ELR (cell line): ENCODE data around the gene NIFK.
"Not testable (repeated sequence)": the region's sequence is repeated elsewhere in the genome, so short reads cannot be mapped to it uniquely, and the experiment has no call there.

Experiments used
- DNase-seq: peaks from one replicate; pipeline ENCODE4 v3.0.0-alpha.2; 2015; ENCODE audit warnings: low read depth

The NIFK gene

DNA sequence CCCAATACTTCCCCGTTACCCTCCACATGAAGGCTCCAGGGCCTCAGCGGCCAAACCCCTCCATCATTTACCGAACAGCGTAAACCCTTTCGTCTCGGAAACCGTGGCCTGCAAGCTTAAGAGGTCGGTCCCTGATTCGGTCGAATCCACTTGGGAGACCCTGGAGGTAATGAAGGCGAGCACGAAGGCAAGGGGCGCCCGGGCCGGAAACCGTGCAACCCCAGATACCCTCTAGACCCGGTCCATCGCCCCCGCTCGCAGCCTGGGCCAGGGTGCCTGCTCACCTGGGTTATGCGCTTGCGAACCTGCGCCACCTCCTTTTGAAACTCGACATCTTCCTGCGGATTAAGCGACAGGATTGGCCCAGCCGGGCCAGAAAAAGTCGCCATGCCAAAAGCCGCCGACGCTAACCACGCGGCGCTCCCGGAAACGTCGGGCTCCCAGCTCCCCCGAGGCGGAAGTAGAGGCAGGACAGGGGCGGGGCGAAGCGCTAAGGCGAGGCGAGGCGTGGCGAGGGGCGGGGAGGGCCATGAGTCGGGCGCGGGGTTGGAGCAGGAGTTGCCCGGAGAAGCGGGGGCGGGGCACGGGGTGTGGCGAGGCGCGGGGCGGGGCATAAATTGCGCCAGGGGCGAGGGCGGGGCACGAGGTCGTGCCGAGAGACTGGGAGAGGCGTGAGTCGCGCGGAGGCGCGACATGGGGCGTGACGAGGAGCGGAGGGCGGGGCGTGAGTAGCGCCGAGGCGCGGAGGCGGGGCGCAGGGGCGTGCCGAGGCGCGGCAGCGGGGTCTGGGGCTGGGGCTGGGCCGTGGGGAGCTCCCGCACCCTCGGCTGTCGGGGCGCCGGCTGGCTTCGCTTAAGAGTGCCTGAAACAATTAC is at the start of gene NIFK:
NIFK (minus strand) TSS at position 414 of the 875 bp plus-strand sequence; CDS start at position 389, 25 bp downstream.
- DNase-seq = peak; percentile 99

DNA sequence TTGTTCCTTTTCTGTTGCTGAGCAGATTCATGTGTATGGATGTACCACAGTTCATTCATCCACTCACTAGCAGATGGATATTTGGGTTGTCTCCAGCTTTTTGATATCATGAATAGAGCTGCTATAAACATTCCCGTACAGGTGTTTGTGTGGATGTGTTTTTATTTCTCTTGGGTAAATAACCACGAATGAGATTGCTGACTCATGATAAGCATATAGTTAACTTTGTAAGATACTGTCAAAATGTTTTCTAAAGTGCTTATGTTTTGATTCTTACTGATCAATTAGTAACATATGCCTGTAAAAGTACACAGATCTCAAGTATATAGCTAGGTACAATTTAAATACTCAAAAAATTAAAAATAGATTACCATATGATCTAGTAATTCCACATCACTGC is 46.5 kb upstream of the NIFK start:
- no peak for DNase-seq

DNA sequence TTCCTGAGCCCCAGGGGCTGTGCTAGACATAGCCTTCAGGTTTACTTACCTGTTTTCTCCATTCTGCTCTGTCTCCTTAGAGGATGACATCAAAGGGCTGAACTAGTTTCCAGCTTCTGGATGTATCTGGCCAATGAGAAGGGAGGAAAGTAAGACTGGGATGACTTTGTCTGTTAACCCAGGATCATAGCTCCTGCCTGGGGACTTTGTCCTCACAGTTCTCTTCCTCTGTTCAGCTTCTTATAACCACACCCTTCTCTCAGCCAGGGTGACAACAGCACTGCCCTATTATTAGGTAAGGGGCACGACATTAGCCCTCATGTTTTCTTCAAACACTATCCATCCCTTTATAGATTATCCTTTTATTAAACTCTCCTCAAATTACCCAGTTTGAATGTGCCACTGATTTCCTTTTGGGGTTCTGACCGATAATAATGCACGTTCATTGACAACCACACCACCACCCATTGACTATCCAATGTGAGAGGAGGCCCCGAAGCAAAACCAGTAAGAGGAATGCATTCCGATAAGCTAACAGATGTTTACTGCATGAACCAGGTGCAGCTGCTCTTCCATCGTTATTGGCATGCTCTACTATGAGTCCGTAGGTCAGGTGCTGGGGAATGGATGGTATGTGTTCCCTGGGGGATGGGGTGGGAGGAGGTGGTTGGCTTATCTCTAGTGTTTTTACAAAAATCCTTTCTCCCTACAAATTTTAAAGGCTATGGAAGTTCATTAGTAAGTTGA is 42.2 kb upstream of the NIFK start:
- DNase-seq = no peak

DNA sequence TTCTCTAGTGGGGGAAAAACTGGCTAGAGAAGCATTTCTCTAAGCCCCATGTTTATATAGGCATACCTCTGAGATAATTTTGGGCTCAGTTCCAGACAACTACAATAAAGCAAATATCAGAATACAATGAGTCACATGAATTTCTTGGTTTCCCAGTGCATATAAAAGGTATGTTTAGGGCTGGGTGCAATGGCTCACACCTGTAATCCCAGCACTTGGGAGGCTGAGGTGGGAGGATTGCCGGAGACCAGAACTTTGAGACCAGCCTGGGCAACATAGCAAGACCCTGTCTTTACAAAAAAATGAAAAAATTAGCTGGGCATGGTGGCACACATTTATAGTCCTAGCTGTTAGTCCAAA is 41.0 kb upstream of the NIFK start:
- peak; percentile 40 for DNase-seq

DNA sequence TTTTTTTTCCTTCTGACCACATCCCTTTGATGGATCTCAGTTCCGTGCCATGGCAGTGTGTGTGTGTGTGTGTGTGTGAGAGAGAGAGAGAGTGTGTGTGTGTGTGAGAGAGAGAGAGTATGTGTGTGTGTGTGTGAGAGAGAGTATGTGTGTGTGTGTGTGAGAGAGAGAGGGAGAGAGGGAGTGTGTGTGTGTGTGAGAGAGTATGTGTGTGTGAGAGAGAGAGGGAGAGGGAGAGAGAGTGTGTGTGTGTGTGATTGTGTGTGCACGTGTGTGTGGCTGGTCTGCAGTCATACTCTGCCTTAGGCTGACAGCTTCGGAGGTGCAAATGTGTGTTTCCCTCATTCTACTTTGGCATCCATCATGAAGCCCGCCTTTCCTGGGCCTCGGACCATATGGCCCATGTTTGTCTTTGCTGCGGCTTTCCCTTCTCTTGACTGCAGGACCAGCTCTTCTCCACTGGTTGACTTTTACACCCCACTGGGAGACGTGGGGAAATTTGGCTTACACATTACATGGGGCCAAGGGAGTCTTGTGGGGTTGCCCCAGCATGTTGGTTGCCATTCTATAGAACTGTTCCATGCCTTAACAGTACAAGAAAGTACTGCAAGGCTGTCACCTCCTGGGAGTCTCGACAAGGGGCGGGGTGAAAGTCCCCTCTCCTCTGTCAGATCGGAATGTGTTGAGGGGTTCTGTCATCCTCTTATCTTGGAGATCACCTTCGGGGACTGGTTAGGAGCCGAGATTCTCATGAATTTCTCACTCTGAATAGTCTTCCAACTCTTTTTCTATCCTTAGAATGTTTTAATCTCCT is 40.4 kb upstream of the NIFK start:
- no peak for DNase-seq

DNA sequence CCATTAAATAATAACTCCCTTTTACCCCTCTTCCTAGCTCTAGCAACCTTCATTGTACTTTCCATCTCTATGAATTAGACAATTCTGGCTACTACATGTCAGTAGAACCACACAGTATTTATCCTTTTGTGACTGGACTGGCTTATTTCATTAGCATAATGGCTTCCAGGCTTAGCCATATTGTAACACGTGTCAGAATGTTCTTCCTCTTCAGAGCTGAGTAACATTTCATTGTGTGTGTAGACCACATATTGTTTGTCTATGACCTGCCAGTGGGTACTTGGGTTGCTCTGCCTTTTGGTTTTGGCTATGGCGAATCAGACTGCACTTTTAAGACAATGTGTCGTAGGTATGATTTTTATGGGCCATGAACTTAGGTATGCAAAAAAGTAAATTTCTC is 39.7 kb upstream of the NIFK start:
- DNase-seq = no peak

DNA sequence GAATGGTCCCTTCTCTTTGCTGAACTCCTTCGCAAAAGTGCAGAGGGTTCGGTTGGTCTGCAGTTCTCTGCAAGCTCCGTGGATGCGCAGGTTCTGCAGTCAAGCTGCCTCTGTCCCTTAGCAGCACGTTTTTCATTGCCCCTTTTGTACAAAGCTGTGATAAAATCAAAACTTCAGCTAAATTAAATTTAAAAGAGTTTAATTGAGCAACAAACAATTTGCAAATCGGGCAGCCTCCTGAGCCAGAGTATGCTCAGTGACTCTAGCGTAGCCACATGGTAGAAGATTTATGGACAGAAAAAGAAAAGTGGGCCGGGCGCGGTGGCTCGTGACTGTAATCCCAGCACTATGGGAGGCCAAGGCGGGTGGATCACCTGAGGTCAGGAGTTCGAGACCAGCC is 37.6 kb upstream of the NIFK start:
- no peak for DNase-seq

DNA sequence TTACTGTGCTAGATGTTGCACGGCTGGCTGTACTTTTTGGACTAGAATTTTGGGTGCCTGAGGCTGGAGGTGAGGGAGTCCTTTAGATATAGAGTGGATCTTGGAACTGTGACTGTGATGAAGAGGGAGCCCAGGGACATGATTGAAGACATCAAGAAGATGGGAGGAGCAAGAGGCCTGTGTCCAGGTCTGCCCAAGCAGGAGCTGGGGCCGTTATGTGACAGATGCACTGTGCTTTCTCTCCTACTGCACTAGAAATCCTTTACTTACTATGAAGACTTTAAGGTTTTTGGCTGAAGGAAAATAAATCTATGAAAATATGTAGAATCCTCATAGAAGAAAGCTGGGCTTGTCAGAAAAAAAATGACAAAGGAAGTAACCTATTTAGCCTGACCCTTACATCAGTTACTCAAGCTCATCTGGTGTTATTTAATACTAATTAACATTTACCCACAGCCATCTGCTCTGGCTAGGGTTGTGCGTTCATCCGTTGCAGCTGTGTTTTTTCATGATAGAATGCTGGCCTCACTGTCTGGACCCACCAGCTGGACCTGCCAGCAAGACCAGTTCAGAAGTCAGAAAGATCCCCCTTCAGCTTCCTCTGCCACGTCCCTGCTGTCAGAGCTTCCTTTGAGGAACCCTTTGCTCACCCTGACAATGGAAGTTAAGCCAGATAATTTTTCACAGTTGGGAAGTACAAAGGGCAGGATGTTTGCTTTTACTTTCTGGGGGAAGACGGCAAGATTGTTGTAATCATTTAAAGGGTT is 35.5 kb upstream of the NIFK start:
- DNase-seq = no peak

DNA sequence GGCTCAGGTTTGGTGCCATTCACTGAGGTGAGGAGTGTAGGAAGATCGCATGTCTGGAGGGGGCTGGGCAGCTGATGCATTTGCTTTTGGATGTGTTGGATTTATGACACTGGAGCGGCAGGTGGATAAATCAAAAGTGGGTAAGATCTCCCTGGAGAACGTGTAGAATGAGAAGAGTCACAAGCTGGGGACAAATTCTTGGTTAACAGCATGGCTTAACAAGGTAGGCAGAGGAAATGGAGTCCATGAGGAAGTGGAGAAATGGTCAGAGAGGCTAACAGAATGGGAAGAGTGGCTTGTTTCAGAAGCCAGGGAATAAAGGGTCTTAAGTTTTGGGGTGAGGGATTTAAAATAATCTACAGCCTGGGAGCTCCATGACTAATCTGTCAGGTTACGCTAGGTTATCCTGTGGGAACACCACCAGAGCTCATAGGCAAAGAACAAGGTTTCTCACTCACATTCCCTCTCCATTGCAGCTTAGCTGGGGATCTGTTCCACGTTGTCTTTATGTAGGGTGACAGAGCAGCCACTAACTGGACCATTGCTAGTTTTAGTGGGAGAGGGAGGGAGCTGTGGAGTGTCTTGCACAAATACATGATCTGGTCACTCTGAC is 31.6 kb upstream of the NIFK start:
- no peak for DNase-seq

DNA sequence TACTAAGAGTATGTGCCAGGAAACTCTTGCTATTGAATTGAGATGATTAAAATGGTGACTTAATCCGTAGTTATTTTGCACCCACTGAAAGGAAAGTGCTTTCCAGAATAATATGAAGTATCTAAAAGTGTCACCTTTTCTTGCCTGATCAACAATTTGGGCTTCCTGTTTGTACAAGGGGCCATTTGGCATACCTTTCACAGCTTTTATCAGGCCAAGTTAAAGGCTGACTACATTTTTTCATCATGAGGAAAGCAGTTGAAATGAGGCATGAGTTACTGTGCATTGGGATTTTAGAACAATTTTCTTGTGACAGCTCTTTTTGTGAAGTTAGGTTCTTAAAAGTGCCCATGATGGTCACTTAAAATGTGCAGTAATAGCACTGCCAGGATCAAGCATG is 29.9 kb upstream of the NIFK start:
- no peak for DNase-seq

DNA sequence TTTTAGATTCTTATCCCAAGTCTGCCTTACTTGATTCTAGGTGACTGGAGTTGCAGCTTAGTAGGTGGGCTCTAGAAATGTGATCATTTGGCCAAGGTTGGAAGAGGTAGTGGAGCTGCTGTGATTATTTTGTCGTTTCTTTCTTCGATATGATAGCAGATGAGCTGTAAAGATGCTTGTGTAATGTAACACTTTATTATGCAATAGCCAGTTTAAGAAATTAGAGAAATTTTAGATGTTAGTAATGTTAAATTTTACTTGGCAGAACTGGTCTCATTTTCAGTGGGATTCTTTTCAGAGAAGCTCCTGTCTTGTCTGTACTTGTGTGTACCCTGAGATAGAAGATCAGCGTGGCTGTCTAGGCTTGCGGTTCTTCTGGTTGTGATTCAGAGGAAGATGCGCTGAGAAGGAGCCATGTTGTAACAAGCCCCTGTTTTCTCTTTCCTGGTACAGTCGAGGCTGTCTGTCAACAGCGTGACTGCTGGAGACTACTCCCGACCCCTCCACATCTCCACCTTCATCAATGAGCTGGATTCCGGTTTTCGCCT is 28.1 kb upstream of the NIFK start:
- no peak for DNase-seq

DNA sequence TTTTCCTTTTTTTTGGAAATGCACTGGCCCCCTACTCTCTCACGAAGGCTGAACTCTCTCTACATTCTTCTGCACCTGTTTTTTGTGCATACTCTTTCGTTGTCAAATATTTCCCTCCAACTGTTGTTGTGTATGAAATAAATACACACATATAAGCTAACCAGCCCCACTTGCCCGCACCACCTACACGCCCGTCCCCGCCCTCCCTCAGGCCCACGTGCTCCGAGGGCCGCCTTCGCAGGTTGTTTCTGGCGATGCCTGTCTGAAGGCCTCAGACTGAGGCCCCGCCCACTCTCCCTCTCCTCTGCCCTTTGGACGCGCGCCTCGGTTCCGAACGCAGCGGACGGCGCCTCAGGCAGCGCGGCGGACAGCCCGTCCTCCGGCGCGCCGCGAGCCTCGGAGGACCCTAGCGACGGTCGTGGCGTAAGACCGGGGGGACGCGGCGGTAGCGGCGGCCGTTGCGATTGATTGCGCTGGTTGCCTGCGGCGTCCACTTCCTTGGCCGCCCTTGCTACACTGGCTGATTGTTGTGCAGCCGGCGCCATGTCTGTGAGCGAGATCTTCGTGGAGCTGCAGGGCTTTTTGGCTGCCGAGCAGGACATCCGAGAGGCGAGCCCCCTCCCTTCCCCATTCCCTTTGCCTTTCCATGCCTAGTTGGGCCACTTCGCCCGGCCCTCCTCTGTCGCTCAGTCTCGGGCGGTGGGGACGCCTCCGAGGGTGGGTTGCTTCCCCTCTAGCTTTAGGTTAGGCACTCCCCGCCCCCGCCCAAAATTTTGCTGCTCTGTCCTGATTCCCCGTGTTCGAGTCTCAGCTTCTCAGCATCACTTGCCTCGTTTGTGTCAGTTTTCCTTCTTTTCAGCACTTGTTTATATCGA is 18.8 kb upstream of the NIFK start, which contains the start of gene TSN:
TSN (plus strand) TSS at position 415 of the 875 bp plus-strand sequence; CDS start at position 544, 129 bp downstream.
- peak; percentile 98 for DNase-seq

DNA sequence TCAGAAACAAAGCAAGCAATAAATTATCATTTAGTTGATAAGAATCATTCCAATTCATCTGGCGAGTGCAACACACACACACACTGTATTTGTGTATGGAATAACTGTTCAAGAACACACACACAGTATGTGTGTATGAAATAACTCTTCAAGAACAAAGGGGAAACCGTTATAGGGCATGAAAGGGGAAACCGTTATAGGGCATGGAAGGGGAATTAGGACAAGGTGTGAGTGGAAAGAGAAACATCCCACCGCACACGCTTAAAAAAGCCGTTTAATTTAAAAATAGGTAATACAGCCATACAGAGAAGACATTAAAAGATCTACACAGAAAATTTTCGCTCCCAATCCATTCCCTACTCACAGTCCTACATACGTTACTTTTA is 18.2 kb upstream of the NIFK start:
- no peak for DNase-seq

DNA sequence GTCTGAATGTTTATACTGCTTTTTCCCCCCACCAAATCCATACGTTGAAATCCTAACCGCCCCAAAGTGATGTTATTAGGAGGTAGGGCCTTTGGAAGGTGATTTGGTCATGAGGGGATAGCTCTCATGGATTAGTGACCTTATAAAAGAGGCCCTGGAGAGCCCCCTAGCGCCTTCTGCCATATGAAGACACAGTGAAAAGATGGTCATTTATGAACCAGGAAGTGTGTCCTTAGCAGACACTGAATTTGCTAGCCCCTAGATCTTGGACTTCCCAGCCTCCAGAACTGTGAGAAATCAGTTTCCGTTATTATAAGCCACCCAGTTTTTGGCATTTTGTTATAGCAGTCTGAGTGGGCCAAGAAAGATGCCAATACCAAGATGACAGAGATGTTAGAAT is 11.5 kb upstream of the NIFK start:
- DNase-seq = peak; percentile 78

DNA sequence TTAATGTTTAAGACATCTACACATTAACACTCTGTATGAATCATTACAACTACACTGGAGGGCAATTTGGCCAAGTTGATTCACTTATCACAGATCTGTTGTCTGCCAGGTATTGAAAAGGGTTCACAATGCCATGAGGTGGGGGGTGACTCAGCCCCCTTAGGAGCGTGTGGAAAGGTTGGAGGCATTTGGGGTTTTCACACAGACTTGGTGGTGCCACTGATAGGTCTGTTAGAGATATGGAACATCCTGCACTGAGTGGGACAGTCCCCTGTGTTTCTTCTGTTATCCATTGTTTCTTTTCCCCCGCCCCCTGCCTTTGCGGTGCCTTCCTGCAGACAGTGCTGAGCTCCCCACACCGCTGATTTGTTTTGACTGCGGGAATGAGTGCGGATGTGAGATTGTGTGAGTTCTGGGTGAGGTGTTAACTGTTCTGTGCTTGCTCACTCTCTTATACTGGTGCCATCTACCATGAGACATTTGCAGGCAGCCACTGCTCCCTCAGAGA is 9.4 kb upstream of the NIFK start:
- no peak for DNase-seq

DNA sequence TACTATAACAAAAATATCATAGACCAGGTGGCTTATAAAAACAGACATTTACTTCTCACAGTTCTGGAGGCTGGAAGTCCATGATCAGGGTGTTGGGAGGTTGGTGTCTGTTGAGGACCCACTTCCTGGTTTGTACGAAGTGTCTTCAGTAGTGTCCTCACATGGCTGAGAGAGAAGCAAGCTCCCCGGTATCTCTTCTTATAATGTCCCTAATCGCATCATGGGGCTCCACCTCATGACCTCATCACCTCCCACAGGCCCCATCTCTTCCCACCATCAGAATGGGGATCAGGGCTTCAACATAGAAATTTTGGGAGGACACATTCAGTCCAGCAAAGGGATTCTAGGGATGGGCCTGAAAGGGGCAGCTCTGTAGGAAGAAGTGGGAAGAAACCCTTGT is 4.8 kb upstream of the NIFK start:
- DNase-seq = no peak

DNA sequence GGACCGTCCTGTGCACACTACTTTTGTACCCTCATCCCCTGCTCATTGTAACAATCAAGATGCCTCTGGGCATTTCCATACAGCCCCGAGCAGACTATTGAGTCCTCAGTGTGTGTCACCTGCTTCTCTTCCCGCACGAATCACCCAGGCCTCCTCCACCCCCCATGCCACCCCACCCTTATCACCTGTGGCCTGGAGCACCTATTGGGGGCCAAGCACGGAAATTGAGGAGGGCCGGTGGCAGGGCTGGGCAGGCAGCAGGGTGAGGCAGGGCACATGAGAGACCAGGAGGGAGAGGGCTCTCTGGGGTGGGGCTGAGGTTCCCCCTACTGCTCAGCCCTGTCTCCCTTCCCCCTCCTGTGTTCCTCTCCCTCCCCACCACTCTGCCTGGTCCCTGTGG is 4.3 kb upstream of the NIFK start:
- no peak for DNase-seq

DNA sequence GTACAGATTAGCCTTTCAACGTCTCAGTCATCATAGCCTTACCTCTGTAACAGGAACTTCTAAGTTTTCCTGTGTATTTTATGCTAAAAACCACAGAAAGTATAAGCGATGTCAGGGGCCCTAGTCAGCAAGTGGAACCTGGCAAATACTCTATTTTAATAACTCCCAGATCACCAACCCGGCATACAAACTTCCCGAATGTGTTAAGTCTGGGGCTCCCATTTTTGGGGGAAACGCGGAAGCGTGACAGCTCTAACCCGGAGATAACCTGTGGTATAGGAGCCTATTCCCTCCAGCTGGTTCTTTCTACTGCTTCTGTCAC is 574 bp downstream of the NIFK start:
- peak; percentile 16 for DNase-seq

DNA sequence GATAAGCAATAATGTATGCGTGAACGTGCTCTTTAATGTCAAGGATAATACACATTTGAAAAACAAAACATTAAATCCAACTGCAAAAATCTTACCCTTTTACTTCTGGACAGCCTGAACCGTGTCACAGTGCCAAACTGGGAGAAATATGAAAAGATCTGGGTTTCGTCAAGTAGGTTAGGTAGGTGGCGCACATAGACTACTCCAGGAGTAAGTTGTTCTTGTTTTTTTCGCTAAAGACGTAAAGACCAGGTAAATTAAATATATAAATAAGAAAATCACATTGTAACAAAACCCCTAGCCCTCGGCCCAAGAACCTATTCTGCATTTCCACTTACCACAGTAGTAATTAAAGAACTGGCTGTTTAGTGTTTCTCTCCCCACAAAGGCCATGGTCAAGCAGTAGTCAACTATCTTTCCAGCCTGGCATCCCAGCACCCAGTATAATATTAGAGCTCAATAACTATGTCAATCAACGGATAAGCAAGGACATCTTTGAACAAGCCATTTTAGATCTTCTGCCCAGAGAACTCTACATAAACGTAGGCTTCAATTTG is 1.1 kb downstream of the NIFK start:
- peak; percentile 15 for DNase-seq

DNA sequence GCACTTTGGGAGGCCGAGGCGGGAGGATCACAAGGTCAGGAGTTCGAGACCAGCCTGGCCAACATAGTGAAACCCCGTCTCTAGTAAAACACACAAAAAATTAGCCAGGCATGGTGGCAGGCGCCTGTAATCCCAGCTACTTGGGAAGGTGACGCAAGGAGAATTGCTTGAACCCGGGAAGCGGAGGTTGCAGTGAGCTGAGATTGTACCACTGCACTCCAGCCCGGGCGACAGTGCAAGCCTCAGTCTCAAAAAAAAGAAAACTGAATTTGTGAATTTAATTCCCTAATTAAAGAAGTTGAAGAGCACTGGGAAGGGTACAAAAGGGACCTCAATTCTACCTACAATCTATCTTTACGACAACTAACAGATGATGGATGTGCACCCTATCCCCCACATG is 2.1 kb downstream of the NIFK start:
- not testable (repeated sequence) for DNase-seq
